H54 (cell line): ENCODE results near the gene DUSP28.

Source experiments
- DNase-seq: peaks from one replicate; pipeline ENCODE4 v3.0.0; 2011; ENCODE audit warnings: low spot score, mixed read lengths; ENCODE audit not compliant: insufficient read length
- FAIRE-seq: peaks from 3 replicates; lab custom pipeline; 2011; peaks lifted over from hg19 to GRCh38; lab: Jason Lieb, UNC
- POLR2A ChIP-seq: IDR thresholded peaks from 2 replicates; pipeline ENCODE4 v1.6.1; 2011; ENCODE audit warnings: low read depth, mild to moderate bottlenecking, low read length

DUSP28 gene

DNA sequence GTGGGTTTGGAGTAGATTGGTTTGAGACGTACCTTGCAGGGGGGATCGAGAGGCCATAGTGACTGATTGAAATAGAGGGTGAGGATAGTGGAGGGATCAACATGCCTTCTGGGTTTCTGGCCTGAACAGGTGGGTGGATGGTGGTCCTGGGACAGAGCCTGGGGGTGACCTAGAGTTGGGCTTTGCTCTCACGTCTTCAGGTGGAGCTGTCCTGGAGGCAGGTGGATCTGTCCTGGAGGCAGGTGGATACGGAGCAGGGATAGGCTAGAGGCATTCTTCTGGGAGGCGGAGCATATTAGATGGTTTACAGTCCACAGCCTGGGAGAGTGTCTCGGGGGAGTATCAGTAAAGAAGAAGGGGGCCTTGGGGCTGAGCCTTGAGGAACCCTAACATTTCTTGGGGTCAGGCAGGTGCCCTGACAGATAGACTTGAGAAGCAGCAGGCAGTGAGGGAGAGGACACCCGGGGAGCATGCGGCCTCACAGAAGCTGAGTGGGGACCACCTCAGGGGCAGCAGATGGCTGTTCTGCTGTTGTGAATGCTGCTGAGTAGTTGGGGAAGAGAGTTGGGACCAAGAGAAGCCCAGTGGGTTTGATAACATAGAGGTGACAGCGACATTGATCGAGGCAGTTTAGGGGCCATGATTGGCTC is 28.0 kb downstream of the DUSP28 start:
- TF ChIP-seq POLR2A: no peak
- DNase-seq: no peak
- FAIRE-seq: no peak

DNA sequence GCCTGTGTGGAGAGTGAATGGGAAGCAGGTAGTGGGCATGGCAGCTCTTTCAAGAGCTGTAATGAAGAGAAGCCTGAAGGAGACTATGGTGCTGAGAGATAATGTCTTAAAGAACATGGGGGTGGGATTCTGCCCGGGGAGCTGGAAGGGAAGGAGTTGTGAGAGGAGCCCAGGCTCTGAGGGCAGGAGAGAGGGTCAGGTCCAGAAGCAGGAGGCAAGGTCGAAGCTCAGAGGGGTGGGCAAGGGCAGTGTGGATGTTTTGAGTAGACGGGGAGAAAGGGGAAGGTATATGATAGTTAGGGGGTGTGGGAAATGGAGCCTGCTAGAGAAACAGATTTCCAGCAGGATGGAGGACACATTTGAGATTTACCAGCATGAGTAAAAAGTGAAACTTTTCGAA is 28.5 kb downstream of the DUSP28 start:
- FAIRE-seq (no peak), DNase-seq (no peak)
- TF ChIP-seq POLR2A: no peak

DNA sequence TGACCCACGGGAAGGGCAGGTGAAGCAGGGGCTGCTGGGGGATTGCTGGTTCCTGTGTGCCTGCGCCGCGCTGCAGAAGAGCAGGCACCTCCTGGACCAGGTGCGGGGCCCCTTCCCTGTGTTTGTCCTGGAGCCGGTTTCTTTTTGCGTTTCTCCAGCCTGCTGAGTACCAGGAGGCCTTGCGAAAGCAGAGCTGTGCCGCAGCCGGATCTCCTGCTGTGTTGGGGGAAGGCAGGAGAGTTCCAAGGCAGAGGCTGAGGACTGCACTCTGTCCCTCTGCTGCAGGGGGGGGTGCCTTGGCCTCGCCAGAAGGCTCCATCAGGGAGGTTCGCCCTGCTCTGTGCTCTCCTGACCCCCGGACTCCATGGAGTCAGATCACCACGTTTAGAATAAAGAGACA is 29.2 kb downstream of the DUSP28 start:
- DNase-seq (no peak), FAIRE-seq (no peak)
- no peak for TF ChIP-seq POLR2A

DNA sequence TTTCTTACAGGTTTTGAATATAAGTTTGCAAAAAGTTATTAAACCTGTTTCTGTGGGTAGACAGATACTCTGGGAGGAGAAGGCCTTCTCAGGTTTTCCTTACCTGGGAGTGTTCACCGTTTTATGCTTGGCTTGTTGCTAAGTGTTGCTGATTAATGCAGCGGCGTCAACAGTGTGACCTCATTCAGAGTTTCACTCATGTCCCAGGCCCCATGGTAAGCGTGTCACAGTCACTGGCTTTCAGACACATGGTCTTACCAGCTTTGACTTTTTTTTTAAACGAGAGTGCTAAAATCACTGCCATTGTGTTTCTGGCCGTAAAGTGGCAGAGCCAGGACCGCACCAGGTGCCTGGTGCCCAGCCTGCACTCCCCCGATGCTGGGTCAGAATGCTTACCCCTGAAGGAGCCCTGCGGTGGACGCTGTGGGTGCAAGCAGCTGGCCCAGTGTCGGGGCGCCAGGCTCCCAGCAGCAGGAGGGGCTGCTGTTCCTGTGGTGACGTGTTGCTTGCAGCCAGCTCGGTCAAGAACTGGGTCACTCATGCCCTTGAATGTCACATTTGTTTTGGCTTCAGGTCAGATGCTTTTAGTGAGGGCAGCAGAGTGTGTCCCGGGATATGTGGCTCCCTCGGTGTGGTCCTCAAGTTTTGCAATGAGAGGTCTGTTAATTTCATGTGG is 29.8 kb downstream of the DUSP28 start:
- DNase-seq (no peak), FAIRE-seq (no peak)
- no peak for TF ChIP-seq POLR2A

DNA sequence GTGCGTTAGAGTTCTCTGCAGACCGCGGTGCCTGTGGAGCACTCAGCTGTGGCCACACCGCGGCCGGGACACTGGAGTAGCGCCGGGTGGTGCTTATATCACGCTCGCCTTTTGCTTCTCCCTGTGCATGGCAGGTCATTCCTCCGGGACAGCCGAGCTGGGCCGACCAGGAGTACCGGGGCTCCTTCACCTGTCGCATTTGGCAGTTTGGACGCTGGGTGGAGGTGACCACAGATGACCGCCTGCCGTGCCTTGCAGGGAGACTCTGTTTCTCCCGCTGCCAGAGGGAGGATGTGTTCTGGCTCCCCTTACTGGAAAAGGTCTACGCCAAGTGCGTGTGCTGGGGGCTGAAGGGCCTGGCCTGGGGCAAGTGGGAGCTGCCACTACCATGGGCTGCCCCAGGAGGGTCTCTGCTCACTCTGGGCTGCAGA is 30.5 kb downstream of the DUSP28 start:
- no peak for TF ChIP-seq POLR2A
- no peak for FAIRE-seq
- no peak for DNase-seq

DNA sequence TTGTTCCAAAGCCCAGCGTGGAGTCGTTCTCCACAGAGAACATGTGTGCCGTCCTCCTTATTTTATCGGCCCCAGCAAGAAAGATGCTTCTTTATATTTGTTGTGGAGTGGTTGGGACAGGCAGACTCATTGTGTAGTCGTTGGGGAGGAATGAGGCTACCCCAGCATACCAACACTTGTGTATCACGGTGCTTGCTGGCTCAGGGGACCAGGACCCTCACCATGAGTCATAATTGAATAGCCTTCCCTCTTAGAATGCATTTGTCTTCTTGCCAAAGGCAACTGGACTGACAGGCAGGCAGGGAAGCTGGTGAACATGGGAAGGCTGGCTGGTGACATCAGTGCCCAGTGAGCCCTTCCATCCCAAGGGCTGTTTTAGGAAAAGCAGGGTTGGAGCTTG is 31.1 kb downstream of the DUSP28 start:
- FAIRE-seq (no peak), DNase-seq (no peak)
- no peak for TF ChIP-seq POLR2A

DNA sequence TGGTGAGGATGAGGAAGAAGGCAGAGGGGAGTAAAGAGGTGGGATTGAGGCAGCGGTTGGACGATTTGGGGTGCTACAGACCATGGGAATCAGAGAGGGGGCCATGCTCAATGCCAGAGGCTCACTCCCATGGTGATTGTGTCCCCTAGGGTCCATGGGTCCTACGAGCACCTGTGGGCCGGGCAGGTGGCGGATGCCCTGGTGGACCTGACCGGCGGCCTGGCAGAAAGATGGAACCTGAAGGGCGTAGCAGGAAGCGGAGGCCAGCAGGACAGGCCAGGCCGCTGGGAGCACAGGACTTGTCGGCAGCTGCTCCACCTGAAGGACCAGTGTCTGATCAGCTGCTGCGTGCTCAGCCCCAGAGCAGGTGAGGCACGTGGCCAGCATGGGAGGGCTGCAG is 31.6 kb downstream of the DUSP28 start:
- FAIRE-seq: no peak
- no peak for DNase-seq
- no peak for TF ChIP-seq POLR2A

DNA sequence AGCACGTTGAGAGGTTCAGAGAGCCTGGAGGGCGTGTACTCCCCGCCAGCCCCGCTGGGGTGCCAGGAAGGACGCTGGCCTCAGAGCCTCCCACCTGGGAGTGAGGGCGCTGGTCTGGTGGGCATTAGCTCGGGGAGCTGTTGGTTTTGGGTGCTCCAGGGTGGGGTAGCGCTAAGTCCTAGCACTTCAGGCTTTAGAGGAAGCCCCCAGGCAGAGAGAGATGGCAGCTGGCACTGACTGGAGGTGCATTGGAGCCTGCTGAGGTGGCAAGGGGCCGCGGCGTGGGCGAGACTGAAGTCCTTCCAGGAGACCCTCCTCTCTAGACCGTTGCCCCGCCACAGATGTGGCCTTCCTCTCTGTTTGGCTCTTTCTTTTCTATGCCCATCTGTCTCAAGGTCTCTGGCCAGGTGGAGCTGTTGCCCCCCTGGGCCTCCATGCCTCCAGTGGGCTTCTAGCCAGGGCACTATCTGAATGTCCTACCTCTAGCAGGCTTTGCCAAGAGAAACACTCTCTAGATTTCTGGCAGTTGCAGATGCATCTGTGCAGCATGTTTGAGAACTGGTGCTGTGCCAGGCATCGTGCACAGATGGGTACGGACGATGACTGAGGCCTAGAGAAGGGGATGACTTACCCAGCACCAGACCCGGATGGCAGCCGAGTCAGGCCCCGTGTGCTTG is 33.0 kb downstream of the DUSP28 start:
- DNase-seq (no peak), FAIRE-seq (no peak)
- no peak for TF ChIP-seq POLR2A

DNA sequence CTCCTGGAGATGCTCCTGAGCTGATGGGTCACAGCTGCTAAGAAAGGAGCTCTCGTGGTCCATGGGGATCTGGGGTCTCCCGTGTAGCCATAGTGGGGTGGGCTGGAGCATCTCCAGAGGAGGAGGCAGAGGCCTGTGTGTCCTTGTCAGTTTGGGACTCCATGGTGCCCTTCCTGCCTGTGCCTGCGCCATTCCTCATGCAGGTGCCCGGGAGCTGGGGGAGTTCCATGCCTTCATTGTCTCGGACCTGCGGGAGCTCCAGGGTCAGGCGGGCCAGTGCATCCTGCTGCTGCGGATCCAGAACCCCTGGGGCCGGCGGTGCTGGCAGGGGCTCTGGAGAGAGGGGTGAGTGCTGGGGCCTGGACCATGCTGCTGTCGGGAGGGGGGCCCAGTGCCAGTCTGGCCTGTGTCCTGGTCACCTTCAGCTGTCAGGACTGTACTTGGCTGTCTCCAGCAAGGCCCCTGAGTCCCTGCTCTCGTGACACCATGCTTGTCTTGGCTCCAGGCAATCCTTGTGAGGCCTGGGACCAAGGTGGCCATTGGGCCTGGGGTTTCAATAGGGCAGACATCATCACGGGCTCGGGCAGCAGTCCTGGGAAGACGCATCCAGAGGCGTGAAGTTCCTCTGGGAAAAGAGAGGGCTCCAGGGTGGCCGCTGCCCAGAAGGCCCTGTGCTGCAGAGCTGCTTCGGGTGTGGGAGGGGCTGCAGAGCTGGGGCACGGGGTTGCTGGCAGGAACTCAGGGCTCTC is 33.7 kb downstream of the DUSP28 start:
- DNase-seq: no peak
- FAIRE-seq: no peak

DNA sequence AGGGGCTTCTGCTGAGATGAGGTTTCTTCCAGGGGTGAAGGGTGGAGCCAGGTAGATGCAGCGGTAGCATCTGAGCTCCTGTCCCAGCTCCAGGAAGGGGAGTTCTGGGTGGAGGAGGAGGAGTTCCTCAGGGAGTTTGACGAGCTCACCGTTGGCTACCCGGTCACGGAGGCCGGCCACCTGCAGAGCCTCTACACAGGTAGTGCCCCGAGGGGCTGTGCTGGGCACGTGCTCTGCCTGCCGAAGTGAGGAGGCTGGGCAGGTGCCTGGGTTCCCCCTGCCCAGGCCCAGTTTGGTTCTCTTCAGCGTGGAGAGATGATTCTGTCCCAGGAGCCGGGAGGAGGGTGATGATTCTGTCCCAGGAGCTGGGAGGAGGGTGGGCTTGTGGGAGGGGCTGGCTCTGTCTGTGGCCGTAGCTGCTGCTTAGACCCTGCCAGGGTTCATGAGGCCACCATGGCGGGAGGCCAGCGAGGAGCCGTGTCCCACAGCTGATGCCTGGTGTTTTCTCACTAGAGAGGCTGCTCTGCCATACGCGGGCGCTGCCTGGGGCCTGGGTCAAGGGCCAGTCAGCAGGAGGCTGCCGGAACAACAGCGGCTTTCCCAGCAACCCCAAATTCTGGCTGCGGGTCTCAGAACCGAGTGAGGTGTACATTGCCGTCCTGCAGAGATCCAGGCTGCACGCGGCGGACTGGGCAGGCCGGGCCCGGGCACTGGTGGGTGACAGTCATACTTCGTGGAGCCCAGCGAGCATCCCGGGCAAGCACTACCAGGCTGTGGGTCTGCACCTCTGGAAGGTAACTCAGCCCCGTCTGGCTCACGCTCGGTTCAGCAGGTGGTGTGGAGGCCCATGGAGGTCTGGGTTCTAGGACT is 34.6 kb downstream of the DUSP28 start:
- DNase-seq (no peak), FAIRE-seq (no peak)
- no peak for TF ChIP-seq POLR2A

More for the DNA sequence above, 33.7 kb downstream of the DUSP28 start:
- TF ChIP-seq POLR2A: no peak

DNA sequence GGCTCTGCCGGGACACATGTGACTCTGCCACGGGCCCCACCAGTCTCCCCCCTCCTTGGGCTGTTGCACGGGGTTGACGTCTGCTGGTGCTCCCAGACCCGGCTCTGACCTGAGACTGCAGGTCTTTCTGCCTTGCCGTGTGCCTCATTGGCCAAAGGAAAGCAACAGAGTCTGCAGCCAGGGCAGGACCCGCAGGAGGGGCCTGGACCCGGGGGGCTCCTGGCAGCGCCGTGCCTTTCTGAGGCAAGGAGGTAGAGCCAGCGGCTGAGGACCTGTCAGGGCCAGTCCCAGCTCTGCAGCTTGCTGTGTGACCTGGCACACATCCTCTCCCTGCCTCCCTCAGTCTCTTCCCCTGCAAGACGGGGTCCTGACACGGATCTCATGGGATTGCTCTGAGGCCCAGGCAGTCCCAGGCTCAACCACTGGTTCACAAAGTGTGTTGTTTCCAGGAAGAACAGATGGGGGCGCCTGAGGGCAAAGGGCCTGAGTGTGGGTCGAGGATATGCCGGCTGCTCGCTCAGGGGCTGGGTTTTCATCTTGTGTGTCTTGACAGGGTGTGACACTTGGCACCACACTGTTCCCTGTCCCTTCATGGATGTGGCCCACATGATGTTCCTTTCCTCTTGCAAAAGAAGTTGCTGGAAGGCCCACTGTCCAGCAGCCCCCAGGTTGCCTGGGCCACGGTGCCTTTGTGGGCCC is 35.4 kb downstream of the DUSP28 start:
- no peak for TF ChIP-seq POLR2A
- DNase-seq: peak; percentile 59
- FAIRE-seq: no peak

DNA sequence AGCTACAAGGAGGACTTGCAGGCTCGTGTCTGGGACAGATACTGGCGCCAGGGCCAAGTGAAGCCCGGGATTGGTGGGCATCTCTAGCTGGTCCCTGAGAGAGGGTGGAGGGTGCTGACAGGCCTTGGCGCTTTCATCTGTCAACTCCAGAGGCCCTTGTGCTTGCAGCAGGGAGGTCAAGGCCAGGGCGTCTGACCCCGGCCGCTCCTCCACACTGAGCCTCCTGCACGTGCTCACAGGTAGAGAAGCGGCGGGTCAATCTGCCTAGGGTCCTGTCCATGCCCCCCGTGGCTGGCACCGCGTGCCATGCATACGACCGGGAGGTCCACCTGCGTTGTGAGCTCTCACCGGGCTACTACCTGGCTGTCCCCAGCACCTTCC is 35.9 kb downstream of the DUSP28 start:
- FAIRE-seq (no peak), DNase-seq (no peak)

More for the DNA sequence above, 35.9 kb downstream of the DUSP28 start:
- no peak for TF ChIP-seq POLR2A
